ENCODE results near the gene PKD2. TPM values are rescaled to one million over a fixed set of nuclear protein-coding genes. Genes with fewer than 3 reads are reported as not detected.

The PKD2 gene
- total and polyA plus RNA-seq, 2 of the 13 experiments (the other 11 are each of a cell fraction or from before 2014, with no cell fraction given): 5.6 to 9.1 TPM

GRCh38 chr4:87985097-87985886, 22.1 kb upstream of the PKD2 start (continued):
- TF ChIP-seq GLMP (CRISPR knock-in tag; IDR thresholded peaks at IDR 0.05; ENCODE audit: borderline replicate concordance): no peak
- TF ChIP-seq SP140L (CRISPR knock-in tag; IDR thresholded peaks at IDR 0.05; ENCODE audit: borderline replicate concordance): no peak
- TF ChIP-seq FOXA1 (IDR thresholded peaks at IDR 0.05): no peak
- peak; percentile 50; the same call in 1 of the 2 replicates for TF ChIP-seq FOXA1 (CRISPR knock-in tag; IDR thresholded peaks at IDR 0.05)
- 0 out of 2 replicates have a peak, but pooled peaks have one; percentile 51 for TF ChIP-seq ZNF792 (CRISPR knock-in tag; IDR thresholded peaks at IDR 0.05)
- no peak for TF ChIP-seq AKNA (CRISPR knock-in tag; IDR thresholded peaks at IDR 0.05; ENCODE audit: borderline replicate concordance)
- no peak for TF ChIP-seq PTBP1 (IDR thresholded peaks at IDR 0.05; ENCODE audit: low read depth, low read length, poor library complexity, severe bottlenecking)
- no peak for TF ChIP-seq POGK (CRISPR knock-in tag; conservative IDR thresholded peaks at IDR 0.05)
- no peak for TF ChIP-seq ZSCAN30 (CRISPR knock-in tag; IDR thresholded peaks at IDR 0.05)
- TF ChIP-seq GATAD2A (CRISPR knock-in tag; IDR thresholded peaks at IDR 0.05): peak; percentile 52; the same call in 1 of the 2 replicates
- no peak for TF ChIP-seq ZNF256 (CRISPR knock-in tag; conservative IDR thresholded peaks at IDR 0.05)
- no peak for TF ChIP-seq KLF9 (CRISPR knock-in tag; IDR thresholded peaks at IDR 0.05; ENCODE audit: low read depth)
- no peak for TF ChIP-seq SETDB1 (CRISPR knock-in tag; IDR thresholded peaks at IDR 0.05; ENCODE audit: borderline replicate concordance)
- no peak for TF ChIP-seq MEIS2 (CRISPR knock-in tag; IDR thresholded peaks at IDR 0.05)
- TF ChIP-seq ZNF639 (CRISPR knock-in tag; conservative IDR thresholded peaks at IDR 0.05): no peak
- TF ChIP-seq PRPF4 (IDR thresholded peaks at IDR 0.05; ENCODE audit: low read depth, low read length, poor library complexity, severe bottlenecking): no peak
- TF ChIP-seq ZMAT3 (CRISPR knock-in tag; conservative IDR thresholded peaks at IDR 0.05): no peak
- TF ChIP-seq ZNF446 (CRISPR knock-in tag; IDR thresholded peaks at IDR 0.05): no peak
- TF ChIP-seq ZKSCAN1 (IDR thresholded peaks at IDR 0.05; ENCODE audit: low read length): no peak
- no peak for TF ChIP-seq TRIM24 (CRISPR knock-in tag; IDR thresholded peaks at IDR 0.05)
- TF ChIP-seq E2F1 (CRISPR knock-in tag; IDR thresholded peaks at IDR 0.05): no peak

Measured in HepG2 (cell line).